Activated CD4-positive, alpha-beta T cell treated with anti-CD3 and anti-CD28 coated beads for 1 hour (primary cell): Measurements from ENCODE around the gene UIMC1.

ENCODE experiments used
- DNase-seq: peaks from one replicate; pipeline ENCODE4 v3.0.0-alpha.2; 2020

UIMC1 gene

DNA sequence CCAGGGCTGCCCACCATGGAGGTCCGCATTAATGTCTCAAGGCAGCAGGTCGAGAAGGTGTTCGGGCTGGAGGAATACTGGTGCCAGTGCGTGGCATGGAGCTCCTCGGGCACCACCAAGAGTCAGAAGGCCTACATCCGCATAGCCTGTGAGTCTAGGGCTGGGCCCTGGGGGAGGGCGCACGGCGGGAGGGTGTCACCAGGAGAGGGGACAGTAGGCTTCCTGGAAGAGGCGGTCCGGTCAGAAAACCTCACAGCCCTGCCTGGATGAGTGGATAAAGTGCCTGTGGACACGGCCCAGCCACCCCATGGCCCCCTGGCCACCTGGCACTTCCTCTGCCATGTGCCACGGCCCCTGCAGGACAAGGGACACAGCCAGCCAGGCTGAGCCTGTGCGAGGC lies 138.5 kb downstream of the UIMC1 start:
- DNase-seq, result no peak

GRCh38 chr5:176866707-176867310 lies 139.8 kb downstream of the UIMC1 start:
- no peak for DNase-seq

- DNase-seq, result no peak
These were observed 140.6 kb downstream of the UIMC1 start for GRCh38 chr5:176865964-176866363.

DNA sequence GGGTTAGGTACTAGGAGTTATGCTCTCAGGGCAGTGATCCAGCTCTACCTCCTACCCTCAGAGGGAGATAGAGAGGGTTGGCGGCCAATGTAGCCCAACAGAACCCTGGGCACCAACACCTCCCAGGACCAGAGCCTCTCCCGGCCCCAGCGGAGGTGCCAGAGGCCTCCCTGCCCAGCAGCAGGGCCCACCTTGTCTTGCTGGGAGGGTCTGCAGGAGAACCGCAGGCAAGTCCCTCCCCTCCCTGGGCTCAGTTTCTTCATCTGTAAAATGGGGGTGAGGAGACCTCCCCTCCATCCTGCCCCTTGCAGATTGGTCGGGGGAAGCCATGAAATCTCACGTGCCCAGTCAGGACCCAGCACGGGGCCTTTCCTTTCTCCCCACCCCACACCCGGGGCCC lies 141.8 kb downstream of the UIMC1 start:
- no peak for DNase-seq

DNA sequence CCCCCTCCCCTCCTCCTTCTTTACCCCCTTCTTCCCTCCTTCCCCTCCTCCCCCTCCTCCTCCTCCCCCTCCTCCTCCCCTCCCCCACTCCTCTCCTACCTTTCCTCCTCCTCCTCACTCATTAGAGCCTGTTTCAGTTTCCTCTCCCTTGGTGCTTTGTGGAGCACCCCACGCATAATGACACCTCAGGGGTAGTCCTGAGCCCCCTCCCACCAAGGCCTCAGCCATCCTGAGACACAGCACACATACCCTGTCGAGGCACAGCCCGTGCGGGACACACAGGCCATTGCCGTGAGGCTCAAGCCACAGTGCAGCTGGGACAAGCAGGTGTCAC lies 142.8 kb downstream of the UIMC1 start:
- DNase-seq, result no peak

GRCh38 chr5:176863041-176863764 lies 143.4 kb downstream of the UIMC1 start:
- no peak for DNase-seq

DNA sequence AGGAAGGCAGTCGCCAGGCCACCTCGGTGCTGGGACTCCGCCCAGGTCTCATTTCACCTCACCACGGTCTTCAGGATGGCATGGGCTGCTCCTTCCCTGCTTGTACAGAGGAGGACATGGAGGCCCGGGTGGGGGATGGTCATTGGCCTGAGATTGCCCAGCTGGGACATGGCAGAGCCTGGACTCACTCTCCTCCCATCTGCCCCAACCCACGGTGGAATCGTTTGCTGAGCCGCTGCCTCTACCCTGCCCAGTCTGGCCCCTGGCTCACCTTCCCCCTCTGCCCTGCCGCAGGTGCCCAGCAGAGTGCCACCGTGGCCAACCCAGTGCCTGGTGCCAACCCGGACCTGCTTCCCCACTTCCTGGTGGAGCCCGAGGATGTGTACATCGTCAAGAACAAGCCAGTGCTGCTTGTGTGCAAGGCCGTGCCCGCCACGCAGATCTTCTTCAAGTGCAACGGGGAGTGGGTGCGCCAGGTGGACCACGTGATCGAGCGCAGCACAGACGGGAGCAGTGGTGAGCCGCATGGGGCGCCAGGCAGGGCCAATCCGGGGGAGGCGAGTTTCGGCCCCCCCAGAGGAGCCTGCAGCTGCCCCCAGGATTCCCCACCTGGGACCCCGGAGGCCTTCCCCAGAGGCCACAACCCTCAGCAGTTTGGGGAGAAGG lies 144.1 kb downstream of the UIMC1 start:
- DNase-seq, result no peak

GRCh38 chr5:176861276-176861675 lies 145.3 kb downstream of the UIMC1 start:
- DNase-seq, result no peak

GRCh38 chr5:176860381-176860780 lies 146.2 kb downstream of the UIMC1 start:
- DNase-seq, result no peak

GRCh38 chr5:176859916-176860315 lies 146.7 kb downstream of the UIMC1 start:
- DNase-seq, result no peak

DNA sequence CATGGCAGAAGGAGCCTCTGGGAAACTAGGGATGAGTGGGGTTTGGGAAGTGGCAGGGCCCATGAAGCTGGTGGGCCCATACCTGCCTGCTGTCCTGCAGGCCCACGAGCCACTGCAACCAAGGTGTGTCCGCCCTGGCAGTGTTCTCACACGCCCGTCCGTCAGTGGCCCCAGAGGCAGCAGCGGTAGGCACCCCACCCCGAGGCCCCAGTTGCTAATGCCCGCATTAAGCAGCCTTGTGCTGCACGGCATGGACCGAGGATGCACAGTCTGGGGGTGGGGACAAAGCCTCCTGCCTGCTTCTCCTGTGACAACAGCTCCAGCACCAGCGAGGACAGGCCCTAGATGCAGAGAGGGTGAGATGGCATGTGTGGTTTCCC lies 148.7 kb downstream of the UIMC1 start:
- no peak for DNase-seq

- no peak for DNase-seq
These were observed 149.2 kb downstream of the UIMC1 start for GRCh38 chr5:176857216-176857893.

- no peak for DNase-seq
These were observed 149.8 kb downstream of the UIMC1 start for GRCh38 chr5:176856746-176857145.

- DNase-seq, result no peak
These were observed 151.0 kb downstream of the UIMC1 start for GRCh38 chr5:176855598-176855997.
